Measurements from ENCODE around the gene MSLN.

GRCh38 chr16:769934-770333, 9.4 kb downstream of the MSLN start:
- no peak for TF ChIP-seq CHD7 (IDR thresholded peaks at IDR 0.05; ENCODE audit: insufficient replicate concordance, low read length)
- no peak for TF ChIP-seq CTCF (IDR thresholded peaks at IDR 0.05; ENCODE audit: control extremely low read depth in 1 of 3, insufficient read depth in 1 of 3, low read depth in 1 of 3, low read length in 3 of 3)
- TF ChIP-seq KDM1A (IDR thresholded peaks at IDR 0.05; ENCODE audit: borderline replicate concordance, low read length), result no peak
- TF ChIP-seq TCF12 (IDR thresholded peaks at IDR 0.05; ENCODE audit: low read depth, low read length), result no peak
